ENCODE data around the gene S100A9.
"Not testable (repeated sequence)": the region's sequence is repeated elsewhere in the genome, so short reads cannot be mapped to it uniquely, and the experiment has no call there.

Gene S100A9

DNA sequence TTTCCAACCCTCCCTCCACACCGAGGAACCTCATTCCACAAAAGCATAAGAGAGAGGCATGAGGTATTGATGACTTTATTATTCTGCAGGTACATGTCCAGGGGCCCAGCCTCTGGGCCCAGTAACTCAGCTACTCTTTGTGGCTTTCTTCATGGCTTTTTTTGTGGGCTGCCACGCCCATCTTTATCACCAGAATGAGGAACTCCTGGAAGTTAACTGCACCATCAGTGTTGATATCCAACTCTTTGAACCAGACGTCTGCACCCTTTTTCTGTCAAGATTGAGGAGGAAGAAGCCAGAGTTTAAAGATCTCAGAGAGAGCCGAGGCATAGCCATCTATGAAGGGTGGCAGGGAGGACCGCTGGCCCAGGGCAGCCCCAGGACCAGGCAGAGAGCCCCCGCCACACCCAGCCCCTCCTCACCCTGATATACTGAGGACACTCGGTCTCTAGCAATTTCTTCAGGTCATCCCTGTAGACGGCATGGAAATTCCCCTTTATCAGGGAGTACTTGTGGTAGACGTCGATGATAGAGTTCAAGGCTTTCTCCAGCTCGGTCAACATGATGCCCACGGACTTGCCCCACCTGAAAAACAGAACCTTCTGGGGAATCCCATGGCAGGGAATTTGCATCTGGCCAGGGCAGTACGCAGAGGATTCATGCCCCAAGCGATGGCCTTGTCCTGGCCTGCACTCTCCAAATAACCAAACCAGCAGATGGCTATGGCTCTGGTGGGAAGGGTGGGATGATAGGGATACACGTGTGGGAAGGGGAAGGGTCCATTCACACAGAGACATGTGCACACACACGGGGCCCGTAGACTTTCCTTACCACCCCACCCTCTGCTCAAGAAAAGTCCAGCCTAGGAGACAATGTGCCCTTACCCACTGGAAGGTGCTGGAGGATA, 32.6 kb downstream of the S100A9 start:
- no peak for DNase-seq (ENCODE audit: low spot score)

DNA sequence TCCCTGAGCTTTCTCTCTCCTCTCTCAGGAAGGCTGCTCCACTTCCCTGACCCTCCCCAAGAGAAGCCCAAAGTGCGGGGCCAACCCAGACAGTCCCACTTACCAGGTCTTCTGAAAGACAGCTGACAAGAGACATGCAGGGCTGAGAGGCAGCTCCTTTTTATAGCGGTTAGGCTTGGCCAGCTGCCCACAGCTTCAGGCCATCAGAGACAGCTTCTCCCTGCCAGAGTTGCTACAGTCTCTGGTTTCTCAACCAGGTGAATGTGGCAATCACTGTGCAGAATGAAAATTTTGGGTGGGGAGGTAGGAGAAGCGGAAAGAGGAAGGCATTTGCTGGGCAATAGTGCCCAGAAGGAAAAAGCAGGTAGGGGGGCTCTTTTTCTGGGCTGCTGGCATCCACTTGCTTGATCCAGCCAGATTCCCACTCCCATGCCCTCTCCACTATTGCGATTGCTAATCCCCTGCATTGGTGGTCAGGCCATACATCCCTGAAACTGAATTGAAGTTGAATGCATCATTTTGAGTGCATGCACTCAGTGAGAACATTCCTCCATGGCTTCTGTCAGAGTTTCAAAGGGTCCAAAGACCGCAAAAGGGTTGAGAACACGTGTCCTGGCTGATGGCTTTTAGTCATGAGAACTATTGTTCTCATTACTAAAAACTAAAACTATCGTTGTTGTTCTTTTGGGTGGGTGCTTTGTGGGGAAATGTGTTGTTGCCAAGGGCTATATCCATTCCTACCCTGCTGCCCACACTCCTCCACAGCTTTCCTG, 33.5 kb downstream of the S100A9 start, which contains the start of gene S100A8:
S100A8 (minus strand) TSS at position 136 of the 773 bp plus-strand sequence. CDS start 538 bp downstream, outside the sequence.
- DNase-seq (ENCODE audit: low spot score) = no peak

DNA sequence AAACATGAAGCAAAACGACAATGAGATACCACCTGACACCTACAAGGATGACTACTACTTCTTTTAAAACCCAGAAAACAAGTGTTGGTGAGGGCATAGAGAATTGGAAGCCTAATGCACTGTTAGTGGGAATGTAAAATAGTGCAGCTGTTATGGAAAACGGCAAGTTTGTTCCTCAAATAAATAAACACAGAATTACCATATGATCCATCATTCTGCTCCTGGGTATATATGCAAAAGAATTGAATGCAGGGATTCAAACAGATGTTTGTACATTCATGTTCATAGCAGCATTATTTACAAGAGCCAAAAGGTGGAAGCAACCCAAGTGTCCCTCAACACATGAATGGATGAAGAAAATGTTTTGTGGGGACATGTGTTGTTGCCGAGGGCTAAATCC, 34.6 kb downstream of the S100A9 start:
- no peak for DNase-seq (ENCODE audit: low spot score)

DNA sequence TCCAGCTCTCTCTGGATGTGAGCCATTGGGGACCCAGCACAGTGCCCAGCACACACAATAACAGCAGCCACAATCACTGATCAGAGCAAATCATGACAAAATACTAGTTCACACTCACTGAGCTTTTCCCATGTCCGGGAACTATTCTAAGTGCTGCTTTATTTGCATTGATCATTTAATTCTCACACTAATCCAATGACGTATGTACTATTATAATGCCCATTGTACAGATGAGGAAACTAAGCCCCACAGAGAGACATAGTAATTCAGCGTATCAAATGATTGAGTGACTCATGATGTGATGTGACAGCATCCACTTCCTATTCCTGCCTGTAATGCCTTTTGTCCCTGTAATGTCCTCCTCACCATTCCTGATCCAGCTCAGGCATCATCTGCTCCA, 35.2 kb downstream of the S100A9 start:
- DNase-seq (ENCODE audit: low spot score) = no peak

DNA sequence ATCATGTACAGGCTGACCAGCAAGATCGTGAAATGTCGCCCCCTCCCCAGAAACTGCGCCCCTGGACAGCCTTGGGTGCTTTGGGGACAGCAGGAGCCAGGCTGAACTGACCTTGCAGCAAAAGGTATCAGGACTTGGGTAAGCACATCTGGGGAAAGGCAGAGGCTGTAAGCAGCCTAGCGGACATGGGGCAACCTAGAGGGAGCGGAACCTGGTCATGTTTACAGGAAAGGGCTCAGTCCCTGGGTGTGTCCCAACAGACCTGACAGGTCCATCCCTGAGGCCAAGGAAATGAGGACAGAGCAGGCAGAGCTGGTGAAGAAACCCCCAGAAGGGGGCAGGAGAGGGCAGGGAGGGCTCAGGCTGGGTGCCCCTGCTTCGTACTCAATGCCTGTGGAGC, 36.3 kb downstream of the S100A9 start:
- DNase-seq (ENCODE audit: low spot score) = no peak

DNA sequence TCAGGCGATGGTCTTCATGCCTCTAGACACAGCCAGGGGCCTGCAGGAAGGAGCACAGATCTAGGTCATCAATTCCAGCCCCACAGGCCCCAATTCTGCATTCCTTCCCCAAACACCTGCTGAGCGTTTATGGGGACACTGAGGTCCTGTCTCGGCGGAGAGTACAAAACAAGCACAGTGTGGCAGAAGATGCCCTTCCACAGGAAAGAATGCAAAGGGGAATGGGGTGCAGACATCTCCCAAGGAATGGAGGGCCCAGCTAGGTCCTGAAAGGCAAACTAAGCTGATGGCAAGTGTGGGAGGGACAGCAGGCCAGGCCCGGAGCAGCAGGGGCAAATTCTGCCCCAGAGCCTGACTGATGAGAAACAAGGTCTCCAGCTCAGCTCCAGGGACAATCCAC, 36.7 kb downstream of the S100A9 start:
- no peak for DNase-seq (ENCODE audit: low spot score)

DNA sequence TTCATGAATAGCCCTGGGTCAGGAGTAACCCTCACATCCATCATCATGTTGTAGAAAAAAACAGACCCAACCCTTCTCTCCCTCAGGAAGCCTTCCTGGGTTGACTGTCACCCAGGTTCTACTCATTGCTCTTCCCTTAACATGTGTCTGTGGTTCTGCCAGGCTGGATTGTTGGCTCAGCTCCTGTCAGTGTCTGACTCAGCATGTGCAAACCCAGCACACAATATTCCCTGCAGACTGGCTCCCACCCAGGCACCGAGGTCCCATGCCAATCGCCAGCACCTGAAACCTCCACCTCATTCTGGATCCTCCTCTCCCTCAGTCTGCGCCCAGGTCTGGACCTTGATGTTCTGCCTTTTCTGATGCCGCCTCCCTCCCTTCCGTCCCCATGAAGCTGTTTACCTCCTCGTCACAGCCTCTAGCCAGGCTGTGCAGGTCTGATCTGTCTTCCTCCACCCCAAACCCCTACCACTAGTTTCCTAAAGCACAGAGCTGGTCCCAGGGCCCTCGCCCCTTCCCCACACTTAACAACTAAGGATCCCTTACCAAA, 37.6 kb downstream of the S100A9 start:
- no peak for DNase-seq (ENCODE audit: low spot score)

DNA sequence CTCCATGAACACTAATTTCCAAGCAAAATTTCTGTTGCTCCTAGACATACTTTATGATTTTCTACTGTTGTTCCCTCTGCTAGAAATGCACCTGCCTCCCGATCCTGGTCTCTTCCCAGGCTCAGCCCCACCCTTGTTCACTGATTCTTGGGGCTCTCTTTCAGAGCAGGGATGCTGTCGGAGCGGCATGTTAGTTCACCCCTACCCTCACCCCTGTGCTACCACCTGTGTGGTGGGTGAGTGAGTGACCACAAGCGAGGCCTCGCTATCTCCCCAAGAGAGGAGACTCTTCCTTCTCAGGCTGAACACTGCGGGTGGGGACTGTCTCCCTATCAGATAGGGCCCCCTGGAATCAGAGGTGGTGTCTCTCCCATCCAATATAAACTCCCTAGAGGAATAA, 38.1 kb downstream of the S100A9 start:
- no peak for DNase-seq (ENCODE audit: low spot score)

DNA sequence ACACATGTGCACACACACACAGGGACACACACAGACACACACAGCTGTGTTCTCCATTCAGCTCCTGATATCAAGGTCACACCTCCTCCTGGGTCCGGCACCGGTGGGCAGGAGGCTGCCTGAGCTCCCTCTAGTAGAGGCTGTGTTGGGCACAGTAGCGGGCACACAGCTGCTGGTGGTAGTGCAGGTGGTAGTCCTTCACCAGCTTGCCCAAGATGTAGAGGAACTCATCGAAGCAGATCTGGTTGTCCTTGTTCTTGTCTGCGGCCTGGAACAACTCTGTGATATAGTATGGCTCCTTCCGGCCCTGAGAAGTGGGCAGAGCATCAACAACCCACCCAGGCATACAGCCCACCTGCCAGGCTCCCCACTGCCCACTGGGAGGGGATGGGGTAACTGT, 38.8 kb downstream of the S100A9 start:
- no peak for DNase-seq (ENCODE audit: low spot score)

DNA sequence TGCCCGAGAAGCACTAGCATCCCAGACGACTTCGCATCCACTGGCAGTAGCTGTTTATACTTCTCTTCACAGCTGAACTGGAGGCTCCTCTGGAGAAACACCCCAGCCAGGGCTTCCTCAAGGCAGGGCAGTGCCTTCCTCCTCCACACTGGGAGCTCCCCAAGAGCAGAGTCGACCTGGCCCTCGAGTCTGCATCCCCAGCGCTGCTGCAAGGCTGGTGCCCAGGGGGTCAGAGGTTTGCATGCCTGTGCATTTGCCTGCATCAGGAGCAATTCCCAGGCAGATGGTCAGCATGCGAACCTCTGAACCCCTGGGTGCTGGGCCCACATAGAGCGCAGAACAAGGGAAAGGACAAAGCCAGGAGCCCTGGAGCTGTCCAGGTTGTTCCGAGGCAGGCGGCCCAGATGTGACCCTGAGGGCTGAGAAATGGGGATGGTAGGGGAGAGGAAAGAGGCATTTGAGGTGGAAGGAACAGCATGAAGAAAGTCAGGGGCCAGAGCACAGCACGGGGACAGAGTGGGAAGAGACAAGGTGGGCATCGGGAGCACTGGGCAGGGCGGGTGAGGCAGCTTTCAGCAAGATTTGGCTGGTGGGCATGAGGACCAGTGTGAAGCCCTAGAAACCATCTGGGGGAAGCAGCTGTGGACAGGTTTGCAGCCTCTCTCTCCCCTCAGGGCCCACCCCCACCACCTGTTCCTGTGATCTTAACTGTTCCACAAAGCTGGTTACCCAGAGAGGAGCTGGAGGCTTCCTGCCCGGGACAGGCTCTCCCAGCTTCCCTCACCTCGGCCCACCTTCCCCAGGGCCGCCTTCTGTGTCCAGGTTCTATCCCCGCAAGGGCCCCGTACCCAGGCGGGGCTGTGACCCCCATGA, 39.6 kb downstream of the S100A9 start:
- no peak for DNase-seq (ENCODE audit: low spot score)

DNA sequence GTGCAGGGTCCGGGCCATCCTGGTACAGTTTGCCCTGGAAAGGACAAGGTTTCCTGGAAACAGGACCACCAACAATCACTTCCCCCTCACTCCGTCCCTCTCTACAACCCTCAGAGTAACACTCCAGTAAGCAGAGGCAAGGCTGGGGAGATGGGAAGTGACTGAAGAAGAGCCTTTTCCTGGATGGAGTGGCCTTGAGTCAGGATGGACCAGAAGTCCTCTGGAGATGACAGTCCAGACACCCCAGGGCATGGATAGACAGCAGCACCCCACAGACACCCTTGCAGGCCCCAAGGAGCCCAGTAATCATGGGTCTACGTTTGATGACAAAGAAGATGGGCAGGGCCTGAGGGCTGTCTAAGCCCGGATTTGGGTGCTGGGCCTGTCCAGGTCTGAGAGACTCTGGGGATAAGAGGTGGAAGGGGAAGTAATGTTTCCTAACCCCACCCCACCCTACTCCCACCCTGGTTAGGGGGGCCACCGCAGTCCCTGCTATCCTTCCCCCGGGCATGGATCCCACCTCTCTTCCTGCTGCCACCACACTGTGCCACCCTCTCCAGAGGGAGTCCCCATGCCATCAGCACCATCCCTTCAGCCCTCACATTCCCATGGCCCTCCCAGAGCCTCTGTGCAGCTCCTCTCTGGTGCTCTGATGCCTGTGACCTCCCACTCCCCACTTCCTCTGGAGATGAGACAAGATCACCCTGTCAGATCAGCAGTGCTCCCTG, 40.4 kb downstream of the S100A9 start:
- DNase-seq (ENCODE audit: low spot score) = no peak

DNA sequence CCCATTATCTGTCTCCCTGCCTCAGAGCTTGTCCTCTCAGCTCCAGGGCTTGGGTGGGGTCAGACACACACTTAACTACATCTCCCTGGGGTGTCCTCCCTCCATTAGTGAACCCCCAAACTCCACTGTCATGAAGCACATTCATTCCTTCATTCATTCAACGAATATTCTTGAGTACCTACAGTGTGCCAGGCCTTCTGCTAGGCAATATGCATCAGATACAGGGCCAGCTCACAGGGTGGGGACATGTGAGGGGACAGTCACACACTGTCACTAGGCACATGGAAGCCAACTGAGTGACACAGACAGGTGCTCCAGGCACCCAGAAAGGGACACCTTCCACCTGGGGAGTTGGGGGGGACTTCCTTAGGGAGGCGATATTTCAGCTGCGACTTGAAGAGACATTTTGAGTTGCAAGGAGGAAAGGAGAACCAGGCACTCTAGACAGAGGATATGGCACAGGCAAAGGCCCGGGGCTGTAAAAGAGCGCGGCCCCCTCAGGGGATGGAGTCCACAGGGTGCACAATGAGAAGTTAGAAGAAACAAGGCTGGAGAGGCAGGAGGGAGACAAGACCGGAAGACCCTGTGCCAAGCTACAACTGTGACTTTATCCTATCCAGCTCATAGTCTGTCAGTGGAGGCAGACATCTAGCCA, 41.9 kb downstream of the S100A9 start:
- no peak for DNase-seq (ENCODE audit: low spot score)

DNA sequence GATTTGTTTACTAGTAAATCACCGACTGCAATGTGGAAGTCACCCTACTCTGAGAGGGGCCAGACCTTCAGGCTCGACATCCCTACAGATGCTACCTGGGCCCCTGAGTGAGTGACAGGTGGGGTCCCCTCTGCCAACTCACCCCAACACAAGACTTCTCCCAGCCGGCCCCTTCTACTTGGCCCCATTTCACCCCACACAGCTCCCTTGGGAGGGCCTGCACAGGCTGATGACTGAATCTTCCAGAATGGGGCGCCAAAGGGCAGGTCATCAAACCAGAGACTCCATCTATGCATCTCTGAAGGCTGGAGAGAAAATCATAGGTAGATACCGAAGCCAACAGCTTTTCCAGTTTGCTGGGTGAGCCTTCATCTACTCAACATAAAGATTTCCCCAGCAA, 42.6 kb downstream of the S100A9 start:
- no peak for DNase-seq (ENCODE audit: low spot score)

DNA sequence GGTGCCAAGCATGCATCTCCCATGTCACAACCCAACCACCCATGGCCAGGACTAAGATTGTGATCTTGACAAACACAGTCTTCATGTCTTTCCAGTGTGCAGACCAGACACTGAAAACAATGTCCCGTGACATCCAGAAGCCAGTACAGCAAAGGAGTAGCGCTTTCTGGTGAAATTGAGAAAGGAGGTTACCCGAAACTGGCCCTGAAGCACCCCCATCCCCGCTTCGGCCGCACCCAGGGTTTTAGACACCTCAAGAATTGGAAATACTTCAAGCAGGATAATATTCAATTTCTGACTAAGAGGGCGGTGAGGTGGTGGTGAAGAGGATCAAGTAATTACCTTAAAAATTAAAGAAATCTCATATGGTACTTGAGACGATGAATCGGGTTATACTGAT, 43.8 kb downstream of the S100A9 start:
- DNase-seq (ENCODE audit: low spot score) = no peak

DNA sequence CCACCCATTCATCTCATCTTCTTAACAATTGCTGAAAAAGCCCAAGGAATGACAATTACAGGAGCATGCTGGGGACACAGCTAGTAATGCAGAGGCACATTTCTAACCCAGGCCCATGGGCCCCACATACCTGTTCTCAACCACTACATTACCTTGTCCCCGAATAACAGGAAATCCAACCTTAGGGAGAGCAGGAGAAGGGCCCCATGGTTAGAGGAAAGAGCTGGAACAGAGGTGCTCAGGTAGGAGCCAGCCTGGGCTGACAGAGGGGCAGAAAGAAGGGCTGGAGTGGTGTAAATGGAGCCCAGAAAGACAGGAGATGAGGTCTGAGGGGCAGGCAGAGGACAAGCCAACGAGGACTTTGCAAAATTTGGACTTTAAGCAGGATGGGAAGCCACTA, 44.6 kb downstream of the S100A9 start:
- DNase-seq (ENCODE audit: low spot score) = no peak

DNA sequence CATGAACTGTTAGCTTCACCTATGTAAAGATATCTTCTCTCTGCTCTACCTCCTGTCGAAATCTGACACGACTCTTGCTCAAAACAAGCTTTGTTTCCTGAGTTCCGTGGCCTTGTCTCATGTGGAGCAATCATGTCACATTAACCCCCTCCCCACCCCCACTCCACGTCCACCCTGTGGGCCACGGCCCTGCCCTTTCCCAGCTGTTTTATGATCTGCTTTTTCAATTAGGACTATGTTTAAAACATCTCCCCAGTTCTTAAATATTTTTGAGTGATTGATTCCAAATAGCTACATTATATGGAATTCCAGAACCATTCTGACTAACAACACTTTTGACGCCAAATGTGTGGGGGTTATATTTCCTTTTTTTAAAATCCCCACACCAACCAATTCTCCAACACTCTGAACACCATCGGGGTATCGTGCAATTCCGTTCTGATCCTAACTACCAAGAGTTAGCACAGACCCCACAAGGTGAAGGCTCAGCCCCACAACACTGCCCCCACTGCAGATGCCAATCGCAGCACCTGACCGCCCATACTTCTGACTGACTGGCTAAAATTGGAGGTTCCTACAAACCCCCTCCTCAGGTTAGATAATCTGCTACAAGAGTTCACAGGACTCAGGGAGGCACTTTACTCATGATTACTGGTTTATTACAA, 45.9 kb downstream of the S100A9 start:
- no peak for DNase-seq (ENCODE audit: low spot score)

DNA sequence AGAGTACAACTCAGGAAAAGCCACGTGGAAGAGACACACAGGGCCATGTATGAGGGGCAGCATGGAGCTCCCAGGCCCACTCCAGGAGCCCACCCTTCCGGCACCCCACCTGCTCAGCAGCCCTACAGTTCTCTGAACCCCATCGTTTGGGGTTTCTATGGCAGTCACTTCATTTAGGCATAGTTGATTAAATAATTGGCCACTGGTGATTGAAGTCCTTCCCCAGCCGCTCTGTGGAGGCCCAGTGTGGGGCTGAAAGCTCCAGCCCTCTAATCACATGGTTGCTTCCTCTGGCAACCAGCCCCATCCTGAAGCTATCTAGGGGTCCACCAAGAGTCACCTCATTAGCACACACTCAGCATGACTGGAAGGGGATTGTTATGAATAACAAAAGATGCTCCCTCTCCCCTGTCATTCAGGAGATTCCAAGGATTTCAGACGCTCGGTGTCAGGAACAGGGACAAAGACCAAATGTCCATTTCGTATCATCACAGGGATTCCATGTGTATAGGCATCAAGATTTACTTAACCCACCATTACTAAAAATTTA, 46.5 kb downstream of the S100A9 start:
- DNase-seq (ENCODE audit: low spot score) = no peak

DNA sequence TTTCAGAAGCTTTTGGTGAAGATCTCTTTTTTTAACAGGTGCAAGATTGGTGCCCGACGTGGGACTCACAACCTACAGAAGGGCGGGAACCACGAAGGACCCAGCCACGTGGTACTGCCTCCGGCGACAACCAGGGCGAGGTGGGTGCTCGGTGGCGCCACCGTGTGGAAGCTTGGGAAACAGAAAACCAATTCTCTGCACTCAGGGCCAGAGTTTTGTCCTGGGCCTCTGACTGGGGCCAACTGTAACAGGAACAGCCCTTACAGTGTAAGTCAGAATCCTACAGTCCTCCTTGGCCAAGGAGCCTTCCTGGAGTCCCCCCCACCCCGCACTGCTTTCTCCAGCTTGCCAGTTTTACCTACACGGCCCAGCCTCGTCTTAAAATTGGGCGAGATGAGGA, 47.1 kb downstream of the S100A9 start:
- peak; percentile 46 for DNase-seq (ENCODE audit: low spot score)

DNA sequence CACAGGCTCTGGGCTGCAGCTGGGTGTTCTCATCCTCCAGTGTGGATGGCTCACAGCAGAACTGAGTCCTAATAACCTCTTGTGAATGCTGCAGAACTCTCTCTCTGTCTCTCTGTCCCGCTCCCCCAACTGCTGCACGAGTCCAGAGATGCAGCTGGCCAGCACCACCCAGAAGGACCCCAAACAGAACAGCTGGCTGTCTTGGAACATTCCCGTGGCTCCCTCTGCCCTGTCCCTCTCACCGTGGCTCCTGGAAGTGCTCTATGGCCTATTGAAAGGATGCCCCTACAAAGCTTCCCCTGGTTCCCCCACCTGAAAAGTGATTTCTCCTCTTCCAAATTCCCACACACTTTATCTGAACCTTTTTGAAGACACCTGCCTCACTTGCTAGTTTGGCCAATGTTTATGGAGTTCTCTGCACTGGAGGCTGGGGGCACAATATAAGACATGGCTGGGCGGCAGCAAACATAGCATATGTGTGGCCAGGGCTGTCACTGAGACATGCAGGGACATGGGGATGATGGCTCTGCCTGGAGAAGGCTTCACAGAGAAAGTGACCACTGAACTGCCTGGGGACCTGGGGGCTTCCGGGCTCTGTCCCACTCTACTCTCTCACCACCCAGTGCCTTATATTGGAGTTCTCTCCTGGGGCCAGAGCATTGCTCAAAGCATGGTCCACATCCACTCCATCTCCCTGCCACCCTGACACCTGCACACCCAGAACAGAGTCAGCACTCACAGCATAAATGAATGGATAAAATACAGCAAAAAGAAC, 48.4 kb downstream of the S100A9 start:
- not testable (repeated sequence) for DNase-seq (ENCODE audit: low spot score)

All from activated CD4-positive, alpha-beta T cell treated with anti-CD3 and anti-CD28 coated beads, Interleukin-2, Interleukin-4, amounts not matched to agents 100 ng/mL and 50 ng/mL, durations not matched to agents 16 hours and 8 hours (primary cell).